Ascending aorta (tissue), 2 donors: ENCODE results near the gene RAB11FIP2. TPM values are rescaled to one million over a fixed set of nuclear protein-coding genes. Genes with fewer than 3 reads are reported as not detected.

Source experiments
- DNase-seq, 2 donors: peaks; one replicate each; pipeline ENCODE4 v3.0.0-alpha.2; 2019; ENCODE audit warnings: low spot score in 2 of 2
- H3K27ac ChIP-seq, 2 donors: fragments of 200-600 bp; sonication (generic); one replicate each; pipeline ENCODE4 v1.5.1; 2016 to 2017; ENCODE audit warnings: mild to moderate bottlenecking in 1 of 2
- H3K27me3 ChIP-seq: fragments of 200-600 bp; sonication (generic); one replicate; pipeline ENCODE4 v1.5.1; 2017
- H3K36me3 ChIP-seq, 2 donors: fragments of 200-600 bp; sonication (generic); one replicate each; pipeline ENCODE4 v1.5.1; 2016
- H3K4me1 ChIP-seq, 2 donors: fragments of 200-600 bp; sonication (generic); one replicate each; pipeline ENCODE4 v1.5.1; 2016 to 2017; ENCODE audit warnings: mild to moderate bottlenecking in 1 of 2
- H3K4me3 ChIP-seq, 2 donors: fragments of 200-600 bp; sonication (generic); one replicate each; pipeline ENCODE4 v1.5.1; 2016 to 2017; ENCODE audit warnings: mild to moderate bottlenecking in 1 of 2
- H3K9me3 ChIP-seq, 2 donors: fragments of 200-600 bp; sonication (generic); one replicate each; pipeline ENCODE4 v1.5.1; 2016
- CTCF ChIP-seq, 3 experiments: fragments of 200-600 bp in 2 of 3; fragments of 450-650 bp in 1 of 3; sonication (generic) in 2 of 3; IDR thresholded peaks; one replicate each; pipeline ENCODE4 v1.5.1; 2016 to 2019; ENCODE audit warnings: antibody characterized with exemption in 3 of 3, mild to moderate bottlenecking in 1 of 3, moderate library complexity in 1 of 3
- intact Hi-C: fragments of 100-400 bp; cut with DNase I; formaldehyde crosslinking; loops from one replicate; pipeline ENCODE4 v1.15.1; 2023
- total RNA-seq: library from RNA; depleted of rRNA; stranded (reverse); fragments of >200 nt; gene quantifications from one replicate; pipeline ENCODE4 v1.1.0, GENCODE V29; 2016

The RAB11FIP2 gene
- total RNA-seq, 1 donor from 2014 or later, result 2.8 TPM

GRCh38 chr10:117994771-117995170 lies 52.0 kb downstream of the RAB11FIP2 start:
- Histone ChIP-seq H3K4me1 (no peaks in the 10 kb centered on the region), H3K4me3 (no peak overlapping the region), H3K27ac (no peak overlapping the region), H3K9me3 (no peaks in the 10 kb centered on the region), H3K27me3 (no peaks in the 10 kb centered on the region), H3K36me3 (no peaks in the 10 kb centered on the region)
- intact Hi-C loops, result no loop called here
- no peak for TF ChIP-seq CTCF (IDR thresholded peaks at IDR 0.05)
- no peak for DNase-seq

GRCh38 chr10:117993166-117993565 lies 53.6 kb downstream of the RAB11FIP2 start:
- Histone ChIP-seq H3K4me1 (no peaks in the 10 kb centered on the region), H3K9me3 (no peaks in the 10 kb centered on the region), H3K36me3 (no peaks in the 10 kb centered on the region), H3K27me3 (no peaks in the 10 kb centered on the region), H3K27ac (no peak overlapping the region), H3K4me3 (no peak overlapping the region)
- no peak for DNase-seq
- TF ChIP-seq CTCF (IDR thresholded peaks at IDR 0.05), result no peak
- intact Hi-C loops, result no loop called here

- DNase-seq, result no peak
- intact Hi-C loops, result no loop called here
Observed at GRCh38 chr10:117991701-117992100, 55.0 kb downstream of the RAB11FIP2 start.

GRCh38 chr10:117989962-117990361 lies 56.8 kb downstream of the RAB11FIP2 start:
- intact Hi-C loops, result no loop called here
- Histone ChIP-seq H3K36me3 (no peaks in the 10 kb centered on the region), H3K4me1 (no peaks in the 10 kb centered on the region), H3K4me3 (no peak overlapping the region), H3K9me3 (no peaks in the 10 kb centered on the region), H3K27me3 (no peaks in the 10 kb centered on the region), H3K27ac (no peak overlapping the region)
- DNase-seq, result no peak
- TF ChIP-seq CTCF (IDR thresholded peaks at IDR 0.05), result no peak

More at GRCh38 chr10:117991701-117992100, 55.0 kb downstream of the RAB11FIP2 start:
- Histone ChIP-seq H3K36me3 (no peaks in the 10 kb centered on the region), H3K4me3 (no peak overlapping the region), H3K4me1 (no peaks in the 10 kb centered on the region), H3K27ac (no peak overlapping the region), H3K9me3 (no peaks in the 10 kb centered on the region), H3K27me3 (no peaks in the 10 kb centered on the region)
- no peak for TF ChIP-seq CTCF (IDR thresholded peaks at IDR 0.05)

- no peak overlapping the region for H3K27ac ChIP-seq
- no peaks in the 10 kb centered on the region for H3K36me3 ChIP-seq
- no peaks in the 10 kb centered on the region for H3K4me1 ChIP-seq
- H3K4me3 ChIP-seq, result no peak overlapping the region
- no peaks in the 10 kb centered on the region for H3K27me3 ChIP-seq
- no peak for DNase-seq
- no peak for TF ChIP-seq CTCF (IDR thresholded peaks at IDR 0.05)
- intact Hi-C loops, result no loop called here
- no peaks in the 10 kb centered on the region for H3K9me3 ChIP-seq
Observed at GRCh38 chr10:117988814-117989213, 57.9 kb downstream of the RAB11FIP2 start.

GRCh38 chr10:117987244-117987909 lies 59.4 kb downstream of the RAB11FIP2 start:
- no peaks in the 10 kb centered on the region for H3K4me1 ChIP-seq
- H3K9me3 ChIP-seq, result no peaks in the 10 kb centered on the region
- no peaks in the 10 kb centered on the region for H3K36me3 ChIP-seq
- DNase-seq, result no peak
- intact Hi-C loops, result no loop called here
- H3K27me3 ChIP-seq, result no peaks in the 10 kb centered on the region
- H3K27ac ChIP-seq, result no peak overlapping the region
- H3K4me3 ChIP-seq, result no peak overlapping the region
- no peak for TF ChIP-seq CTCF (IDR thresholded peaks at IDR 0.05)
